HepG2 (cell line): Measurements from ENCODE around the gene CACNA1F. TPM values are rescaled to one million over a fixed set of nuclear protein-coding genes. Genes with fewer than 3 reads are reported as not detected.

ENCODE experiments used
- ATAC-seq: fragments of 200-7000 bp; cut with Tn5 transposase; 3 replicates; pipeline ENCODE4 v1.9.1; 2020; ENCODE audit warnings: mild to moderate bottlenecking, moderate library complexity
- BruUV-seq: library from RNA; stranded (reverse); fragments of 400-500 nt; replicated peaks from 2 replicates; lab custom pipeline; 2021; lab: Mats Ljungman, UMichigan
- CTCF ChIA-PET: fragments of 300-600 bp; formaldehyde crosslinking; extraction: SDS; loops from one replicate; lab custom pipeline; 2021; ENCODE audit warnings: low total read pairs, inconsistent platforms, low intra/inter-chr PET ratio; lab: Yijun Ruan, JAX
- POLR2A ChIA-PET: fragments of 350-600 bp; sonication (Branson Sonifier 250); formaldehyde crosslinking; loops from one replicate; lab custom pipeline; 2020; ENCODE audit warnings: antibody characterized with exemption, inconsistent platforms; lab: Yijun Ruan, JAX
- DNase-seq: peaks from one replicate; pipeline ENCODE4 v3.0.0-alpha.2; 2015; ENCODE audit warnings: low spot score
- FAIRE-seq: peaks from 3 replicates; lab custom pipeline; 2011; peaks lifted over from hg19 to GRCh38; lab: Jason Lieb, UNC
- H2AFZ ChIP-seq: one replicate; pipeline ENCODE4 v1.6.1; 2011; ENCODE audit warnings: low read length, inconsistent platforms
- H3K27ac ChIP-seq: fragments of 300-600 bp; 3 replicates; pipeline ENCODE4 v1.8.0; 2011; ENCODE audit warnings: mixed run types, mild to moderate bottlenecking, mixed read lengths, low read length, inconsistent platforms; ENCODE audit not compliant: insufficient read depth; ENCODE audit errors: extremely low read length
- H3K27me3 ChIP-seq, 2 experiments: fragments of 200-600 bp in 1 of 2; 2 replicates in 1 of 2; 3 replicates in 1 of 2; pipeline versions ENCODE4 v1.6.0 to v1.8.0; 2011; ENCODE audit warnings: low read length in 2 of 2, mild to moderate bottlenecking in 2 of 2, moderate library complexity in 2 of 2, inconsistent platforms in 1 of 2; ENCODE audit not compliant: insufficient read depth in 2 of 2, control insufficient read depth in 1 of 2
- H3K36me3 ChIP-seq, 2 experiments: fragments of 200-600 bp in 1 of 2; replicated peaks in 1 of 2; 2 replicates in 1 of 2; 3 replicates in 1 of 2; pipeline versions ENCODE4 v1.5.1 to v1.8.0; 2011; ENCODE audit warnings: low read length in 2 of 2, inconsistent platforms in 1 of 2; ENCODE audit not compliant: insufficient read depth in 2 of 2, control insufficient read depth in 1 of 2
- H3K4me1 ChIP-seq: 2 replicates; pipeline ENCODE4 v1.5.1; 2012; ENCODE audit warnings: low read length, inconsistent platforms; ENCODE audit not compliant: insufficient read depth
- H3K4me2 ChIP-seq: 2 replicates; pipeline ENCODE4 v1.6.0; 2011; ENCODE audit warnings: low read depth, low read length, inconsistent platforms
- H3K4me3 ChIP-seq, 3 experiments: fragments of 200-600 bp in 1 of 3; sonication (generic), shearing (Covaris generic) in 1 of 3; replicated peaks in 1 of 3; 2 replicates each; pipeline ENCODE4 v1.5.1; 2011 to 2016; ENCODE audit warnings: low read length in 3 of 3, inconsistent platforms in 2 of 3, low read depth in 2 of 3, mild to moderate bottlenecking in 2 of 3, control low read depth in 1 of 3, mixed read lengths in 1 of 3; ENCODE audit not compliant: insufficient read depth in 1 of 3
- H3K79me2 ChIP-seq: one replicate; pipeline ENCODE4 v1.6.1; 2011; ENCODE audit warnings: low read length, inconsistent platforms; ENCODE audit not compliant: insufficient read depth
- H3K9ac ChIP-seq: 2 replicates; pipeline ENCODE4 v1.6.0; 2011; ENCODE audit warnings: mild to moderate bottlenecking, low read depth, low read length, inconsistent platforms; ENCODE audit not compliant: insufficient read depth
- H3K9me3 ChIP-seq: 2 replicates; pipeline ENCODE4 v1.5.1; 2012; ENCODE audit warnings: mild to moderate bottlenecking, low read length
- H4K20me1 ChIP-seq: 2 replicates; pipeline ENCODE4 v1.6.0; 2011; ENCODE audit warnings: inconsistent platforms, mild to moderate bottlenecking, low read length, moderate library complexity; ENCODE audit not compliant: insufficient read depth
- NFATC3 ChIP-seq: sonication (generic); formaldehyde crosslinking; IDR thresholded peaks from 2 replicates; pipeline ENCODE4 v1.5.1; 2020; ENCODE audit warnings: mild to moderate bottlenecking, missing genetic modification reagents
- PRDM10 ChIP-seq: sonication (generic); formaldehyde crosslinking; IDR thresholded peaks from 2 replicates; pipeline ENCODE4 v1.4.0; 2020; ENCODE audit warnings: low read depth, missing genetic modification reagents
- SETDB1 ChIP-seq: sonication (generic); formaldehyde crosslinking; IDR thresholded peaks from 2 replicates; pipeline ENCODE4 v1.5.1; 2020; ENCODE audit warnings: missing genetic modification reagents, mild to moderate bottlenecking, borderline replicate concordance
- SIX1 ChIP-seq: sonication (generic); formaldehyde crosslinking; IDR thresholded peaks from 2 replicates; pipeline ENCODE4 v1.4.0; 2020; ENCODE audit warnings: missing genetic modification reagents, borderline replicate concordance
- TBL1XR1 ChIP-seq: fragments of 150-350 bp; IDR thresholded peaks from 2 replicates; pipeline ENCODE4 v1.6.1; 2014; ENCODE audit warnings: borderline replicate concordance, low read length; ENCODE audit not compliant: partially characterized antibody
- ZBTB7A ChIP-seq: sonication (generic); formaldehyde crosslinking; IDR thresholded peaks from 2 replicates; pipeline ENCODE4 v1.8.0; 2022; ENCODE audit warnings: mild to moderate bottlenecking, missing genetic modification reagents
- ZNF629 ChIP-seq: sonication (generic); formaldehyde crosslinking; conservative IDR thresholded peaks from 2 replicates; pipeline ENCODE4 v1.5.0; 2020; ENCODE audit warnings: missing genetic modification reagents
- ZNF772 ChIP-seq: sonication (generic); formaldehyde crosslinking; IDR thresholded peaks from 2 replicates; pipeline ENCODE4 v1.5.0; 2020; ENCODE audit warnings: mild to moderate bottlenecking, missing genetic modification reagents
- WGBS: methylation state at CpG from one replicate; pipeline ENCODE4 v1.1.6; 2017; ENCODE audit warnings: low lambda C conversion rate; 5-methylcytosine and 5-hydroxymethylcytosine counted together
- in situ Hi-C: cut with HindIII; loops from 2 replicates; pipeline ENCODE4 v1.10.0; 2017; ENCODE audit warnings: low pct_unique_long_range_greater_than_20kb; ENCODE audit not compliant: extremely low pct_ligation_motif_present
- intact Hi-C: fragments of 100-400 bp; cut with micrococcal nuclease; formaldehyde crosslinking; loops from one replicate; pipeline ENCODE4 v1.10.0; 2022; ENCODE audit not compliant: unreplicated experiment
- polyA plus RNA-seq, 8 experiments: library from polyadenylated mRNA; depleted of rRNA in 3 of 8; stranded (reverse) in 7 of 8; unstranded in 1 of 8; fragments of >200 nt; fragmentation: Illumina TruSeq in 4 of 8; extraction: Trizol in 4 of 8; gene quantifications; 2 replicates each; pipeline versions ENCODE4 v1.2.1 to v1.2.3, GENCODE V29; 2011 to 2016; ENCODE audit warnings: low read depth in 4 of 8, missing spikeins in 1 of 8, mixed read lengths in 1 of 8; ENCODE audit not compliant: insufficient read depth in 1 of 8
- total RNA-seq, 5 experiments: library from RNA; depleted of rRNA; stranded (reverse); fragments of >200 nt; fragmentation: Illumina TruSeq; extraction: Trizol; gene quantifications; 2 replicates each; pipeline ENCODE4 v1.2.3, GENCODE V29; 2016; ENCODE audit warnings: low read depth in 1 of 5
- TF ChIP-seq, protein P1 (sequence below): sonication (generic); formaldehyde crosslinking; IDR thresholded peaks from 2 replicates; pipeline ENCODE4 v1.5.0; 2020; ENCODE audit warnings: mild to moderate bottlenecking, missing genetic modification reagents, moderate library complexity

The CACNA1F gene
- total and polyA plus RNA-seq, 2 of the 13 experiments (the other 11 are each of a cell fraction or from before 2014, with no cell fraction given): 0.03 TPM; not detected in 1

DNA sequence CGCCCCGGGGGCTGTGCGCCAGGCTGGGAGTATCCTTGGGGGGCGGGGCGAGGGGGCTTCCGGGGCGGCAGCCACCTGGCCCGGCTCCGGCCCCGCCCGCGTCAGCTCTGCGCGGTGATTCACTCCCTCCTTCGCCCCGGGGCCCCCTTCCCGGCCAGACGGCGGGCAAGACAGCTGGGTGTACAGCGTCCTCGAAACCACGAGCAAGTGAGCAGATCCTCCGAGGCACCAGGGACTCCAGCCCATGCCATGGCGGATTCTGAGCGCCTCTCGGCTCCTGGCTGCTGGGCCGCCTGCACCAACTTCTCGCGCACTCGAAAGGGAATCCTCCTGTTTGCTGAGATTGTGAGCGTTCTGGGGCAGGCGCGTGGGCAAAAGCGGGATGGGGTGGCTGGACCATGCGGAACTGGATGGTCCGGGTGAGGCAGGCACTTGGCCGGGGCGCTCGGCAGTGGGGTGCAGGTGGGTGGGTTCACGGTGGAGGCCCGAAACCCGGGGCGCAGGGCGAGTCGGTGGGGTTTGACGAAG lies 61.3 kb downstream of the CACNA1F start, which contains the start of gene PLP2 (continued):
- TF ChIP-seq, protein P1, sequence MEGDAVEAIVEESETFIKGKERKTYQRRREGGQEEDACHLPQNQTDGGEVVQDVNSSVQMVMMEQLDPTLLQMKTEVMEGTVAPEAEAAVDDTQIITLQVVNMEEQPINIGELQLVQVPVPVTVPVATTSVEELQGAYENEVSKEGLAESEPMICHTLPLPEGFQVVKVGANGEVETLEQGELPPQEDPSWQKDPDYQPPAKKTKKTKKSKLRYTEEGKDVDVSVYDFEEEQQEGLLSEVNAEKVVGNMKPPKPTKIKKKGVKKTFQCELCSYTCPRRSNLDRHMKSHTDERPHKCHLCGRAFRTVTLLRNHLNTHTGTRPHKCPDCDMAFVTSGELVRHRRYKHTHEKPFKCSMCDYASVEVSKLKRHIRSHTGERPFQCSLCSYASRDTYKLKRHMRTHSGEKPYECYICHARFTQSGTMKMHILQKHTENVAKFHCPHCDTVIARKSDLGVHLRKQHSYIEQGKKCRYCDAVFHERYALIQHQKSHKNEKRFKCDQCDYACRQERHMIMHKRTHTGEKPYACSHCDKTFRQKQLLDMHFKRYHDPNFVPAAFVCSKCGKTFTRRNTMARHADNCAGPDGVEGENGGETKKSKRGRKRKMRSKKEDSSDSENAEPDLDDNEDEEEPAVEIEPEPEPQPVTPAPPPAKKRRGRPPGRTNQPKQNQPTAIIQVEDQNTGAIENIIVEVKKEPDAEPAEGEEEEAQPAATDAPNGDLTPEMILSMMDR (CRISPR knock-in tag): no peak

DNA sequence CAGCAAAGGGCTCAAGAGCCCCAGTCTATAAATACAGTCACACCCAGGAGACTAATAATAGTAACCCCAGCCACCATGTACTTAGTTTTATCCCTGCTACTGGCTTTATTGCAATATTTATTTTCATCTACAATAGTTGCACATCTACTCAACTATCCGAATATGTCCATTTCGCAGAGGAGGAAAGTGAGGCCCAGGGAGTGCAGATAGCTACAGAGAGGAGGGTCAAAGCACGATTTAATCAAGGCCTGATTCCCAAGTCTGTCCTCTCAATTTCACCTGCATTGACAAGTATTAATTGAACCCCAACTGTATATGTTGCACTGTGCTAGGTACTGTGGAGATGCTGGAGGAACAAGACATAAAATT lies 65.4 kb downstream of the CACNA1F start:
- CTCF ChIA-PET: no interaction called here
- Histone ChIP-seq H3K9ac (no peak overlapping the region), H3K4me1 (peaks cover 26% of the 10 kb centered on the region; the same call in 1 of the 2 replicates), H3K79me2 (no peaks in the 10 kb centered on the region), H3K27me3 (no peaks in the 10 kb centered on the region), H3K4me2 (no peak overlapping the region), H3K4me3 (no peak overlapping the region), H3K9me3 (no peaks in the 10 kb centered on the region), H4K20me1 (no peaks in the 10 kb centered on the region), H3K27ac (no peak overlapping the region), H3K36me3 (no peaks in the 10 kb centered on the region), H2AFZ (no peak overlapping the region)
- FAIRE-seq (peak; percentile 48), ATAC-seq (no peak), DNase-seq (no peak)
- 91% methylated on average over 3 of the region's 3 CpGs for WGBS
- in situ Hi-C loops (no loop called here), intact Hi-C loops (no loop called here)
- TF ChIP-seq SIX1 (CRISPR knock-in tag): no peak
- TF ChIP-seq NFATC3 (CRISPR knock-in tag): no peak
- TF ChIP-seq ZBTB7A (CRISPR knock-in tag): no peak
- no peak for TF ChIP-seq ZNF772 (CRISPR knock-in tag)
- no peak for TF ChIP-seq PRDM10 (CRISPR knock-in tag)
- TF ChIP-seq SETDB1 (CRISPR knock-in tag): no peak
- TF ChIP-seq TBL1XR1: no peak
- peak; percentile 79 for TF ChIP-seq ZNF629
- POLR2A ChIA-PET: interaction anchor here (0.7 kb wide), 1 partner anchor 20 kb away, joined by 3 read pairs; no protein-coding TSS in a partner anchor
- BruUV-seq: no TSS peak
